CD4-positive, alpha-beta T cell (primary cell): ENCODE measurements around the gene YARS1. TPM values are rescaled to one million over a fixed set of nuclear protein-coding genes. Genes with fewer than 3 reads are reported as not detected.

ENCODE experiments used
- ATAC-seq: fragments of 200-7000 bp; cut with Tn5 transposase; one replicate; pipeline ENCODE4 v1.10.0; 2022; ENCODE audit warnings: mild to moderate bottlenecking; ENCODE audit not compliant: poor library complexity
- CTCF ChIA-PET: fragments of 350-600 bp; sonication (Branson Sonifier 250); formaldehyde crosslinking; loops from one replicate; lab custom pipeline; 2021; ENCODE audit warnings: antibody characterized with exemption, inconsistent platforms; lab: Charles Lee
- POLR2A ChIA-PET: fragments of 350-600 bp; sonication (Branson Sonifier 250); formaldehyde crosslinking; loops from one replicate; lab custom pipeline; 2021; ENCODE audit warnings: antibody characterized with exemption, inconsistent platforms; lab: Charles Lee
- DNase-seq, 14 experiments: peaks; one replicate each; pipeline ENCODE4 v3.0.0-alpha.2; 2013 to 2020; ENCODE audit warnings: mixed read lengths in 2 of 14
- H3K27ac ChIP-seq, 2 donors: one replicate each; pipeline versions ENCODE4 v1.5.1 to v1.7.0; 2013; ENCODE audit warnings: low read length in 2 of 2, low read depth in 1 of 2, mild to moderate bottlenecking in 1 of 2
- H3K27me3 ChIP-seq, 2 experiments: 1 replicate in 1 of 2; 2 replicates in 1 of 2; pipeline versions ENCODE4 v1.6.1 to v1.7.0; 2013; ENCODE audit warnings: low read length in 2 of 2, control low read depth in 1 of 2, mild to moderate bottlenecking in 1 of 2, moderate library complexity in 1 of 2; ENCODE audit not compliant: insufficient read depth in 2 of 2, control insufficient read depth in 1 of 2
- H3K36me3 ChIP-seq: one replicate; pipeline ENCODE4 v1.6.1; 2013; ENCODE audit warnings: low read length, control low read depth; ENCODE audit not compliant: insufficient read depth
- H3K4me1 ChIP-seq: one replicate; pipeline ENCODE4 v1.6.1; 2013; ENCODE audit warnings: low read length, control low read depth; ENCODE audit not compliant: insufficient read depth
- H3K4me3 ChIP-seq: one replicate; pipeline ENCODE4 v1.5.1; 2013; ENCODE audit warnings: mild to moderate bottlenecking, low read length, moderate library complexity
- H3K9me3 ChIP-seq, 2 experiments: 1 replicate in 1 of 2; 2 replicates in 1 of 2; pipeline versions ENCODE4 v1.6.1 to v1.7.0; 2013; ENCODE audit warnings: low read length in 2 of 2, mild to moderate bottlenecking in 2 of 2, control low read depth in 1 of 2, moderate library complexity in 1 of 2; ENCODE audit not compliant: control insufficient read depth in 1 of 2, insufficient read depth in 1 of 2
- H3K27ac Mint-ChIP-seq: one replicate; pipeline ENCODE4 v1.8.0; 2020; ENCODE audit warnings: mixed read lengths
- H3K27me3 Mint-ChIP-seq: one replicate; pipeline ENCODE4 v1.8.0; 2021; ENCODE audit warnings: mixed read lengths
- H3K36me3 Mint-ChIP-seq: one replicate; pipeline ENCODE4 v1.8.0; 2021; ENCODE audit warnings: low read depth, mixed read lengths
- H3K4me1 Mint-ChIP-seq: one replicate; pipeline ENCODE4 v1.8.0; 2021; ENCODE audit warnings: low read depth, mixed read lengths
- H3K4me3 Mint-ChIP-seq: one replicate; pipeline ENCODE4 v1.8.0; 2020; ENCODE audit warnings: mild to moderate bottlenecking, mixed read lengths
- H3K9me3 Mint-ChIP-seq: one replicate; pipeline ENCODE4 v1.8.0; 2020; ENCODE audit warnings: mixed read lengths
- intact Hi-C, 2 experiments: fragments of 100-400 bp; cut with DNase I in 1 of 2; cut with micrococcal nuclease in 1 of 2; formaldehyde crosslinking; loops; one replicate each; pipeline versions ENCODE4 v1.15.1 to v1.9.0; 2023 to 2025; cut with DNase I, micrococcal nuclease
- total RNA-seq, 174 experiments: library from RNA in 2 of 174; stranded (reverse) in 2 of 174; gene quantifications; one replicate each; pipeline ENCODE4 v1.2.3 and lab custom pipeline; 2021 to 2026
- TF ChIP-seq, protein P1 (sequence below): fragments of 200-600 bp; IDR thresholded peaks from one replicate; pipeline ENCODE4 v1.8.0; 2022; ENCODE audit warnings: antibody characterized with exemption, mild to moderate bottlenecking

Gene YARS1
- total RNA-seq, 2 experiments from 2014 or later, result 67.6 to 73.2 TPM

GRCh38 chr1:32757213-32757895 lies 59.8 kb downstream of the YARS1 start:
- no peak for DNase-seq

GRCh38 chr1:32755810-32756159 lies 61.4 kb downstream of the YARS1 start:
- Mint-ChIP-seq H3K27me3 (no peaks in the 10 kb centered on the region), H3K9me3 (no peaks in the 10 kb centered on the region), H3K36me3 (no peaks in the 10 kb centered on the region), H3K4me1 (peaks cover 38% of the 10 kb centered on the region), H3K27ac (no peak overlapping the region), H3K4me3 (peak overlapping the region; percentile 67)
- peaks cover 30% of the 10 kb centered on the region for H3K4me1 ChIP-seq
- ATAC-seq, result no peak
- no peaks in the 10 kb centered on the region for H3K27me3 ChIP-seq
- intact Hi-C loops, result loop anchor here in 1 of 2 experiments (2.0 kb wide), 1 partner anchor 61 kb away; the partner anchor contains the start of genes S100PBP and YARS1
- CTCF ChIA-PET, result interaction anchor here (1.2 kb wide), 1 partner anchor 17 kb away, joined by 3 read pairs; no protein-coding TSS in a partner anchor
- H3K9me3 ChIP-seq, result no peaks in the 10 kb centered on the region
- DNase-seq, result no peak
- POLR2A ChIA-PET, result interaction anchor here (0.7 kb wide), 1 partner anchor 45 kb away, joined by 3 read pairs; no protein-coding TSS in a partner anchor
- H3K27ac ChIP-seq, result no peak overlapping the region
- TF ChIP-seq, protein P1, sequence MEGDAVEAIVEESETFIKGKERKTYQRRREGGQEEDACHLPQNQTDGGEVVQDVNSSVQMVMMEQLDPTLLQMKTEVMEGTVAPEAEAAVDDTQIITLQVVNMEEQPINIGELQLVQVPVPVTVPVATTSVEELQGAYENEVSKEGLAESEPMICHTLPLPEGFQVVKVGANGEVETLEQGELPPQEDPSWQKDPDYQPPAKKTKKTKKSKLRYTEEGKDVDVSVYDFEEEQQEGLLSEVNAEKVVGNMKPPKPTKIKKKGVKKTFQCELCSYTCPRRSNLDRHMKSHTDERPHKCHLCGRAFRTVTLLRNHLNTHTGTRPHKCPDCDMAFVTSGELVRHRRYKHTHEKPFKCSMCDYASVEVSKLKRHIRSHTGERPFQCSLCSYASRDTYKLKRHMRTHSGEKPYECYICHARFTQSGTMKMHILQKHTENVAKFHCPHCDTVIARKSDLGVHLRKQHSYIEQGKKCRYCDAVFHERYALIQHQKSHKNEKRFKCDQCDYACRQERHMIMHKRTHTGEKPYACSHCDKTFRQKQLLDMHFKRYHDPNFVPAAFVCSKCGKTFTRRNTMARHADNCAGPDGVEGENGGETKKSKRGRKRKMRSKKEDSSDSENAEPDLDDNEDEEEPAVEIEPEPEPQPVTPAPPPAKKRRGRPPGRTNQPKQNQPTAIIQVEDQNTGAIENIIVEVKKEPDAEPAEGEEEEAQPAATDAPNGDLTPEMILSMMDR, result no peak
- no peaks in the 10 kb centered on the region for H3K36me3 ChIP-seq
- H3K4me3 ChIP-seq, result no peak overlapping the region

More at GRCh38 chr1:32757213-32757895, 59.8 kb downstream of the YARS1 start:
- peaks cover 44% of the 10 kb centered on the region for H3K4me1 Mint-ChIP-seq
- TF ChIP-seq, protein P1, result no peak
- H3K4me3 ChIP-seq, result no peak overlapping the region
- H3K36me3 Mint-ChIP-seq, result no peaks in the 10 kb centered on the region
- no peaks in the 10 kb centered on the region for H3K36me3 ChIP-seq
- POLR2A ChIA-PET, result no interaction called here
- no peaks in the 10 kb centered on the region for H3K9me3 Mint-ChIP-seq
- CTCF ChIA-PET, result interaction anchor here (1.0 to 1.3 kb wide), 2 partner anchors 45 kb away, joined by 3 to 4 read pairs; no protein-coding TSS in a partner anchor
- H3K9me3 ChIP-seq, result no peaks in the 10 kb centered on the region
- ATAC-seq, result no peak
- no peak overlapping the region for H3K4me3 Mint-ChIP-seq
- intact Hi-C loops, result no loop called here
- no peaks in the 10 kb centered on the region for H3K27me3 Mint-ChIP-seq
- H3K4me1 ChIP-seq, result peaks cover 30% of the 10 kb centered on the region
- no peaks in the 10 kb centered on the region for H3K27me3 ChIP-seq
- no peak overlapping the region for H3K27ac ChIP-seq
- no peak overlapping the region for H3K27ac Mint-ChIP-seq

GRCh38 chr1:32755098-32755809 lies 61.9 kb downstream of the YARS1 start:
- H3K27ac Mint-ChIP-seq, result no peak overlapping the region
- peaks cover 37% of the 10 kb centered on the region for H3K4me1 Mint-ChIP-seq
- no peak overlapping the region for H3K4me3 ChIP-seq
- ATAC-seq (no peak), DNase-seq (no peak)
- CTCF ChIA-PET, result interaction anchor here (1.2 kb wide), 1 partner anchor 17 kb away, joined by 3 read pairs; no protein-coding TSS in a partner anchor
- no peaks in the 10 kb centered on the region for H3K36me3 Mint-ChIP-seq
- H3K27me3 Mint-ChIP-seq, result no peaks in the 10 kb centered on the region
- no peaks in the 10 kb centered on the region for H3K9me3 ChIP-seq
- H3K27me3 ChIP-seq, result no peaks in the 10 kb centered on the region
- intact Hi-C loops, result loop anchor here in 1 of 2 experiments (2.0 kb wide), 1 partner anchor 62 kb away; the partner anchor contains the start of genes S100PBP and YARS1
- TF ChIP-seq, protein P1, result no peak
- H3K36me3 ChIP-seq, result no peaks in the 10 kb centered on the region
- POLR2A ChIA-PET, result interaction anchor here (0.7 kb wide), 1 partner anchor 44 kb away, joined by 3 read pairs; no protein-coding TSS in a partner anchor
- H3K27ac ChIP-seq, result no peak overlapping the region
- H3K9me3 Mint-ChIP-seq, result no peaks in the 10 kb centered on the region
- peaks cover 29% of the 10 kb centered on the region for H3K4me1 ChIP-seq
- H3K4me3 Mint-ChIP-seq, result peak overlapping the region; percentile 67
